Measurements from ENCODE around the gene ROCK1.

DNA sequence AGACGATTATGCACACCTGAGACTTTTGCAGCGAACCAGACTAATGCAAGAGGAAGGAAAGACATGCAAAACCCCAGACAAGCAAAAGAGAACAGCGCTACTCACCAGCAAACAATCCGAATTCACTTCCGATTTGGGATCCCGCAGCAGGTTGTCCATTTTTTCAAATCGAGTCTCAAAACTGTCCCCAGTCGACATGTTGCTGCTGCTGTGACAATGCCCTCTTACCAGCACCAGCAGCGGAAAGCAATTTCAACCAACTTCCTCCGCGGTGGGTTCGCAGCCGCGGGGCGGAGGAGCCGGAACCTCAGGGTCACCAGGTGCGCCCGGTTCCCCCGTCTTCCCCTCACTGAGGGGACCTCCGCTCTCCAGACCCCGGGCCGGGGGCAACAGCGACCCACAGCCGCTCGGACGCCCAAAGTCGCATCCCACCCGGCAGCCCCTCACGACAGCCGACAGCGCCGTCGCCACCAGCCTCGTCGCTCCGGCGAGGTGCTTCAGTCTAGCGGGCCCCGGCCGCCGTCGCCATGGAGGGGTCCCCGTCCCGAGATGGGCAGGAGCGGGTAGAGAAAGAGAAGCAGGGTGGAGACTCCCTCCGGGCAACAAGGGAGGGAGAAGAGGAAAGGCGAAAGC lies 784 bp downstream of the ROCK1 start:
- TF ChIP-seq, protein P1, sequence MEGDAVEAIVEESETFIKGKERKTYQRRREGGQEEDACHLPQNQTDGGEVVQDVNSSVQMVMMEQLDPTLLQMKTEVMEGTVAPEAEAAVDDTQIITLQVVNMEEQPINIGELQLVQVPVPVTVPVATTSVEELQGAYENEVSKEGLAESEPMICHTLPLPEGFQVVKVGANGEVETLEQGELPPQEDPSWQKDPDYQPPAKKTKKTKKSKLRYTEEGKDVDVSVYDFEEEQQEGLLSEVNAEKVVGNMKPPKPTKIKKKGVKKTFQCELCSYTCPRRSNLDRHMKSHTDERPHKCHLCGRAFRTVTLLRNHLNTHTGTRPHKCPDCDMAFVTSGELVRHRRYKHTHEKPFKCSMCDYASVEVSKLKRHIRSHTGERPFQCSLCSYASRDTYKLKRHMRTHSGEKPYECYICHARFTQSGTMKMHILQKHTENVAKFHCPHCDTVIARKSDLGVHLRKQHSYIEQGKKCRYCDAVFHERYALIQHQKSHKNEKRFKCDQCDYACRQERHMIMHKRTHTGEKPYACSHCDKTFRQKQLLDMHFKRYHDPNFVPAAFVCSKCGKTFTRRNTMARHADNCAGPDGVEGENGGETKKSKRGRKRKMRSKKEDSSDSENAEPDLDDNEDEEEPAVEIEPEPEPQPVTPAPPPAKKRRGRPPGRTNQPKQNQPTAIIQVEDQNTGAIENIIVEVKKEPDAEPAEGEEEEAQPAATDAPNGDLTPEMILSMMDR (IDR thresholded peaks at IDR 0.05), result no peak
- no peak for TF ChIP-seq POLR2A (IDR thresholded peaks at IDR 0.05)

All from heart left ventricle (tissue), 13 donors.